GM18909 (cell line): ENCODE measurements around the gene C1QTNF2.

Experiments
- ATAC-seq: cut with Tn5 transposase; IDR thresholded peaks from one replicate; pipeline ENCODE4 v1.9.1; 2021; ENCODE audit warnings: mild to moderate bottlenecking; ENCODE audit not compliant: unreplicated experiment, poor library complexity

Gene C1QTNF2

GRCh38 chr5:160375701-160376100 lies 5.3 kb upstream of the C1QTNF2 start:
- no peak for ATAC-seq

- ATAC-seq, result no peak
These were observed 4.7 kb upstream of the C1QTNF2 start for GRCh38 chr5:160375166-160375565.

GRCh38 chr5:160371294-160371693 lies 868 bp upstream of the C1QTNF2 start:
- ATAC-seq, result no peak

- no peak for ATAC-seq
These were observed 248 bp upstream of the C1QTNF2 start for GRCh38 chr5:160370713-160371034.

- ATAC-seq, result no peak
These were observed 2.5 kb downstream of the C1QTNF2 start for GRCh38 chr5:160367885-160368284.

- ATAC-seq, result no peak
These were observed 3.2 kb downstream of the C1QTNF2 start for GRCh38 chr5:160367261-160367660.

- no peak for ATAC-seq
These were observed 4.2 kb downstream of the C1QTNF2 start for GRCh38 chr5:160366230-160366629.

GRCh38 chr5:160363660-160364395 lies 6.6 kb downstream of the C1QTNF2 start:
- ATAC-seq, result no peak

- ATAC-seq, result no peak
These were observed 7.2 kb downstream of the C1QTNF2 start for GRCh38 chr5:160363211-160363610.

- no peak for ATAC-seq
These were observed 8.7 kb downstream of the C1QTNF2 start for GRCh38 chr5:160361624-160362228.

GRCh38 chr5:160360310-160360709 lies 10.1 kb downstream of the C1QTNF2 start:
- ATAC-seq, result no peak

GRCh38 chr5:160359816-160360215 lies 10.6 kb downstream of the C1QTNF2 start:
- ATAC-seq, result no peak

GRCh38 chr5:160359242-160359641 lies 11.2 kb downstream of the C1QTNF2 start:
- no peak for ATAC-seq

- ATAC-seq, result no peak
These were observed 12.5 kb downstream of the C1QTNF2 start for GRCh38 chr5:160357861-160358411.

GRCh38 chr5:160357394-160357793 lies 13.0 kb downstream of the C1QTNF2 start:
- no peak for ATAC-seq

GRCh38 chr5:160356550-160357347 lies 13.7 kb downstream of the C1QTNF2 start:
- no peak for ATAC-seq

- ATAC-seq, result no peak
These were observed 15.8 kb downstream of the C1QTNF2 start for GRCh38 chr5:160354666-160355065.

GRCh38 chr5:160353379-160353778 lies 17.0 kb downstream of the C1QTNF2 start:
- ATAC-seq, result no peak

GRCh38 chr5:160352308-160352707 lies 18.1 kb downstream of the C1QTNF2 start:
- no peak for ATAC-seq

- no peak for ATAC-seq
These were observed 20.5 kb downstream of the C1QTNF2 start for GRCh38 chr5:160349935-160350303.

- no peak for ATAC-seq
These were observed 21.0 kb downstream of the C1QTNF2 start for GRCh38 chr5:160349249-160349934.
